MM.1S (cell line): ENCODE measurements around the gene CHSY1.

Experiments
- DNase-seq: peaks from one replicate; pipeline ENCODE4 v3.0.0-alpha.2; 2015
- H2AFZ ChIP-seq: fragments of 300-600 bp; sonication (generic); 2 replicates; pipeline ENCODE4 v1.6.0; 2016; ENCODE audit warnings: antibody characterized with exemption, low read length
- H3F3A ChIP-seq: fragments of 300-600 bp; sonication (generic); 2 replicates; pipeline ENCODE4 v1.6.1; 2016; ENCODE audit warnings: mild to moderate bottlenecking, antibody characterized with exemption, low read length, moderate library complexity, mixed read lengths; ENCODE audit not compliant: insufficient read depth
- H3K27ac ChIP-seq: fragments of 300-600 bp; sonication (generic); 2 replicates; pipeline ENCODE4 v1.5.1; 2016; ENCODE audit warnings: mild to moderate bottlenecking, low read length
- H3K27me3 ChIP-seq: fragments of 300-600 bp; sonication (generic); replicated peaks from 2 replicates; pipeline ENCODE4 v1.6.0; 2016; ENCODE audit warnings: low read length; ENCODE audit not compliant: insufficient read depth
- H3K36me3 ChIP-seq: fragments of 300-600 bp; sonication (generic); replicated peaks from 2 replicates; pipeline ENCODE4 v1.6.1; 2016; ENCODE audit warnings: mild to moderate bottlenecking, low read length, mixed read lengths; ENCODE audit not compliant: insufficient read depth
- H3K4me1 ChIP-seq: fragments of 300-600 bp; sonication (generic); 2 replicates; pipeline ENCODE4 v1.6.1; 2016; ENCODE audit warnings: low read length, mixed read lengths
- H3K4me2 ChIP-seq: fragments of 300-600 bp; sonication (generic); 2 replicates; pipeline ENCODE4 v1.6.0; 2016; ENCODE audit warnings: low read depth, low read length
- H3K4me3 ChIP-seq: fragments of 300-600 bp; sonication (generic); 2 replicates; pipeline ENCODE4 v1.5.1; 2016; ENCODE audit warnings: low read length, mixed read lengths
- H3K79me2 ChIP-seq: fragments of 300-600 bp; sonication (generic); 2 replicates; pipeline ENCODE4 v1.6.1; 2016; ENCODE audit warnings: mixed run types, low read length, mixed read lengths
- H3K9ac ChIP-seq: fragments of 300-600 bp; sonication (generic); 2 replicates; pipeline ENCODE4 v1.6.1; 2016; ENCODE audit warnings: low read length, mixed read lengths
- H3K9me2 ChIP-seq: fragments of 300-600 bp; sonication (generic); replicated peaks from 2 replicates; pipeline ENCODE4 v1.6.1; 2016; ENCODE audit warnings: mild to moderate bottlenecking, low read length, mixed read lengths; ENCODE audit not compliant: insufficient read depth
- H3K9me3 ChIP-seq: fragments of 300-600 bp; sonication (generic); replicated peaks from 2 replicates; pipeline ENCODE4 v1.6.1; 2016; ENCODE audit warnings: mild to moderate bottlenecking, low read length, mixed read lengths; ENCODE audit not compliant: insufficient read depth
- H4K20me1 ChIP-seq: fragments of 300-600 bp; sonication (generic); 2 replicates; pipeline ENCODE4 v1.6.1; 2016; ENCODE audit warnings: mild to moderate bottlenecking, low read length, moderate library complexity, mixed read lengths; ENCODE audit not compliant: insufficient read depth
- EZH2 ChIP-seq: fragments of 300-600 bp; sonication (generic); optimal IDR thresholded peaks from 2 replicates; pipeline ENCODE3; 2017; ENCODE audit warnings: low read depth, mild to moderate bottlenecking, antibody characterized with exemption, low read length, mixed read lengths
- EZH2phosphoT487 ChIP-seq: fragments of 300-600 bp; sonication (generic); IDR thresholded peaks from 2 replicates; pipeline ENCODE4 v1.6.1; 2018; ENCODE audit warnings: antibody characterized with exemption, low read length
- TF ChIP-seq, protein P1 (sequence below): fragments of 300-600 bp; sonication (generic); IDR thresholded peaks from 2 replicates; pipeline ENCODE4 v1.5.1; 2016; ENCODE audit warnings: antibody characterized with exemption, low read length, mixed read lengths

CHSY1 gene

DNA sequence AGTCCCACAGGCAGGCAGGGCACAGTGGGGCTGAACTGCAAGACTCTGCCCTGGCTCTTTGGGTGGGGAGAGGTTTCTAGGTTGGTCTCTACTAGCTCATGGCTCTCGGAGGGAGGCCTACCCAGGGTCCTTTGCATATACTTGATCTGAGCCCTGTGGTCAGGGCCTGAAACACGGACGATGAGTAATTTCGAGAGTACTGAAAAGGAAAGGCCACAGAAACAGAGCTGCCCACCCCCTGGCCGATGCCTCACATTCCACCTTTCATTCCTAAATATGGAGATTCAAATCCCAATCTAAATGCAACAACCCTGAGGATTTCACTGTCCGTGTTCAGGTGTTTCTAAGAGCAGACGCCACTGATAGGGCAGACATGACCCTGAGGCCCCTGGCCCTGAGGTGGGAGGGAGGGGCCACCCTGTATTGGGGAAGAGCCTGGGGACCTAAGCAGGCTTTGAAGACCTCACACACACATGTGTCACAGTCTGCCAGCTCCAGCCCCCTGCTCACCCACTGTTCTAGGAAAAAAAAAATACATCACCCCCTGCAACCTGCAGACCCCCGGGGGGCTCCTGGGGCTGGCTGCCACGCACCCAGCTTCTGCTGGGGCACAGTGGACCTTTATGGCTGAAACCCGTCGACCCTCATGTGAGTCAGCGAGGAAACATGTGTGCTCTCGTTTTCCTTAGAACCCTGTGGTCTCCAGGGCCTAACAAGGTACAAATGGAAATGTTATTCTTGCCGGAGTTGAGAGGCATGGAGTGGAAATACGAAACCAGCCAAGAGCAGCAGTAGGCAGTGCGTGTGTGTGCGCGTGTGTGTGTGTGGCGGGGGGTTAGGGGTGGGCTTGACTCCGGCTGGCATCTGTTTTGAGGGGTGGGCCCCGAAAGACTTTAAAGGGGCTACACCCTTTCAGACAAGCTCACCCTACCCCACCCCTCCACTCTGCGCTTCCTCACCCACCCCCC lies 112.7 kb downstream of the CHSY1 start:
- H3K9me2 ChIP-seq, result no peaks in the 10 kb centered on the region
- DNase-seq, result peak; percentile 70
- no peaks in the 10 kb centered on the region for H4K20me1 ChIP-seq
- TF ChIP-seq EZH2 (no peak), EZH2phosphoT487 (no peak)
- TF ChIP-seq, protein P1, sequence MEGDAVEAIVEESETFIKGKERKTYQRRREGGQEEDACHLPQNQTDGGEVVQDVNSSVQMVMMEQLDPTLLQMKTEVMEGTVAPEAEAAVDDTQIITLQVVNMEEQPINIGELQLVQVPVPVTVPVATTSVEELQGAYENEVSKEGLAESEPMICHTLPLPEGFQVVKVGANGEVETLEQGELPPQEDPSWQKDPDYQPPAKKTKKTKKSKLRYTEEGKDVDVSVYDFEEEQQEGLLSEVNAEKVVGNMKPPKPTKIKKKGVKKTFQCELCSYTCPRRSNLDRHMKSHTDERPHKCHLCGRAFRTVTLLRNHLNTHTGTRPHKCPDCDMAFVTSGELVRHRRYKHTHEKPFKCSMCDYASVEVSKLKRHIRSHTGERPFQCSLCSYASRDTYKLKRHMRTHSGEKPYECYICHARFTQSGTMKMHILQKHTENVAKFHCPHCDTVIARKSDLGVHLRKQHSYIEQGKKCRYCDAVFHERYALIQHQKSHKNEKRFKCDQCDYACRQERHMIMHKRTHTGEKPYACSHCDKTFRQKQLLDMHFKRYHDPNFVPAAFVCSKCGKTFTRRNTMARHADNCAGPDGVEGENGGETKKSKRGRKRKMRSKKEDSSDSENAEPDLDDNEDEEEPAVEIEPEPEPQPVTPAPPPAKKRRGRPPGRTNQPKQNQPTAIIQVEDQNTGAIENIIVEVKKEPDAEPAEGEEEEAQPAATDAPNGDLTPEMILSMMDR, result no peak
- H2AFZ ChIP-seq, result peak overlapping the region; percentile 25
- peaks cover 7% of the 10 kb centered on the region; the same call in 1 of the 2 replicates for H3K79me2 ChIP-seq
- no peaks in the 10 kb centered on the region for H3K36me3 ChIP-seq
- H3K4me2 ChIP-seq, result peak overlapping the region; percentile 59
- no peaks in the 10 kb centered on the region for H3K9me3 ChIP-seq
- peak overlapping the region; percentile 70 for H3K27ac ChIP-seq
- H3F3A ChIP-seq, result peaks cover 19% of the 10 kb centered on the region
- H3K27me3 ChIP-seq, result no peaks in the 10 kb centered on the region
- peaks cover 57% of the 10 kb centered on the region for H3K4me1 ChIP-seq
- no peak overlapping the region for H3K4me3 ChIP-seq
- H3K9ac ChIP-seq, result peak overlapping the region; percentile 31

DNA sequence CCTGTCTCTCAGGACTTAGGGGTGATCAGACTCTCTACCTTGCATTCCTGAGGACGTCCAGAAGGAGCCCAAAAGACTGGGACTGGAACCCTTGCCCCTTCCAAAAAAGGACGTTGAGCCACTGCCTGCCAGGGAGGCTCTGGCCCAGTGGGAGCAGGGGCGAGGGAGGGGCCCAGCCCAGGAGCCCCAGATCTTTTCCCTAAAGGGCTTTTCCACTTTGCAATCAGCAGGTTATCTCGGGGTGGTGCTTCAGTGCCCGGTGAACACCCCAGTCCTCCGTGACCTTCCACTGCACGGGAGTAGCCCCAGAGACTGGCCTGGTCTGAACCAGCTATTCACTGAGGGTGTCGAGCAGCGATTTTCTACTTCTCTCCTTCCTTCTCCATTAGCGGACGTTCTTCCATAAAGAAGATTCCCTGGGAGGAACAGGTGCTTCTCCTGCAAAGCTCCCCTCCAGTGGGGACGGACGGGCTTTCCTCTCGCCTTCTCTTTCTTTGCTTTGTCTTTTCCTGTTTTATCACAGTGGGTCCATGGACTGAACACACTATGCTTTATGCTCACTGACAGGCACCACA lies 113.7 kb downstream of the CHSY1 start:
- no peak for DNase-seq
- Histone ChIP-seq H3K27ac (peak overlapping the region; percentile 70; the same call in 1 of the 2 replicates), H3K9me2 (no peaks in the 10 kb centered on the region), H3K9me3 (no peaks in the 10 kb centered on the region), H2AFZ (no peak overlapping the region), H3F3A (peaks cover 19% of the 10 kb centered on the region), H3K4me3 (no peak overlapping the region), H3K36me3 (no peaks in the 10 kb centered on the region), H3K79me2 (peaks cover 7% of the 10 kb centered on the region; the same call in 1 of the 2 replicates), H3K9ac (peak overlapping the region; percentile 31; the same call in 1 of the 2 replicates), H3K27me3 (no peaks in the 10 kb centered on the region), H3K4me1 (peaks cover 57% of the 10 kb centered on the region), H4K20me1 (no peaks in the 10 kb centered on the region), H3K4me2 (peak overlapping the region; percentile 59; the same call in 1 of the 2 replicates)
- TF ChIP-seq, protein P1, result no peak

GRCh38 chr15:101137312-101137940 lies 114.4 kb downstream of the CHSY1 start:
- TF ChIP-seq, protein P1, result no peak
- TF ChIP-seq EZH2phosphoT487 (no peak), EZH2 (no peak)
- Histone ChIP-seq H3K4me1 (peaks cover 57% of the 10 kb centered on the region), H3K4me3 (no peak overlapping the region), H3F3A (peaks cover 19% of the 10 kb centered on the region), H3K9ac (no peak overlapping the region), H4K20me1 (no peaks in the 10 kb centered on the region), H3K4me2 (no peak overlapping the region), H3K27me3 (no peaks in the 10 kb centered on the region), H3K36me3 (no peaks in the 10 kb centered on the region), H3K9me2 (no peaks in the 10 kb centered on the region), H3K9me3 (no peaks in the 10 kb centered on the region), H2AFZ (no peak overlapping the region), H3K79me2 (peaks cover 7% of the 10 kb centered on the region; the same call in 1 of the 2 replicates), H3K27ac (no peak overlapping the region)
- DNase-seq, result no peak
